GM18508 (cell line): Measurements from ENCODE around the gene SLC22A4.

ENCODE experiments used
- ATAC-seq: cut with Tn5 transposase; IDR thresholded peaks from one replicate; pipeline ENCODE4 v1.9.1; 2021; ENCODE audit warnings: moderate number of reproducible peaks; ENCODE audit not compliant: insufficient read depth, unreplicated experiment

SLC22A4 gene

GRCh38 chr5:132323202-132323601 lies 29.0 kb downstream of the SLC22A4 start:
- ATAC-seq: no peak

GRCh38 chr5:132325691-132326090 lies 31.5 kb downstream of the SLC22A4 start:
- ATAC-seq: no peak

GRCh38 chr5:132327252-132327955 lies 33.2 kb downstream of the SLC22A4 start:
- no peak for ATAC-seq

- ATAC-seq: no peak
Observed at GRCh38 chr5:132334812-132335211, 40.6 kb downstream of the SLC22A4 start.

- ATAC-seq: no peak
Observed at GRCh38 chr5:132335402-132335801, 41.2 kb downstream of the SLC22A4 start.

DNA sequence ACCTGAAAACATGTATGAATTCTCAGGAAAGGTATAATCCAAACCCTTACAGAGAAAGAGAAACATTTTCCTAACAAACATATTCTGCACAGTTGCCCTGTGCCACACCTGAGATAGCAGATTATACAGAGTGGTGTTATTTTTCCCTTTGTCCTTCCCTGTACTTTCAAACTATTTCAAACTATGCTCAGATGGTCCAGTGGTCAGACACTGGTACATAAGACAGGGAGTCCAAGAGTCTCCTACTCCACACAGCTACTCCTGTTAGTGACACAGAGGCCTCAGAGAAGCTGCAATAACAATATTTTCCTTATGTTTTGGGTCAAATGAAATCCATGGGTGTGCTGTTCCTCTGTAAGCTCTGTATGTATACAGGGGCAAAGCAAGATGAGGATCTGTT lies 45.3 kb downstream of the SLC22A4 start:
- ATAC-seq: no peak

DNA sequence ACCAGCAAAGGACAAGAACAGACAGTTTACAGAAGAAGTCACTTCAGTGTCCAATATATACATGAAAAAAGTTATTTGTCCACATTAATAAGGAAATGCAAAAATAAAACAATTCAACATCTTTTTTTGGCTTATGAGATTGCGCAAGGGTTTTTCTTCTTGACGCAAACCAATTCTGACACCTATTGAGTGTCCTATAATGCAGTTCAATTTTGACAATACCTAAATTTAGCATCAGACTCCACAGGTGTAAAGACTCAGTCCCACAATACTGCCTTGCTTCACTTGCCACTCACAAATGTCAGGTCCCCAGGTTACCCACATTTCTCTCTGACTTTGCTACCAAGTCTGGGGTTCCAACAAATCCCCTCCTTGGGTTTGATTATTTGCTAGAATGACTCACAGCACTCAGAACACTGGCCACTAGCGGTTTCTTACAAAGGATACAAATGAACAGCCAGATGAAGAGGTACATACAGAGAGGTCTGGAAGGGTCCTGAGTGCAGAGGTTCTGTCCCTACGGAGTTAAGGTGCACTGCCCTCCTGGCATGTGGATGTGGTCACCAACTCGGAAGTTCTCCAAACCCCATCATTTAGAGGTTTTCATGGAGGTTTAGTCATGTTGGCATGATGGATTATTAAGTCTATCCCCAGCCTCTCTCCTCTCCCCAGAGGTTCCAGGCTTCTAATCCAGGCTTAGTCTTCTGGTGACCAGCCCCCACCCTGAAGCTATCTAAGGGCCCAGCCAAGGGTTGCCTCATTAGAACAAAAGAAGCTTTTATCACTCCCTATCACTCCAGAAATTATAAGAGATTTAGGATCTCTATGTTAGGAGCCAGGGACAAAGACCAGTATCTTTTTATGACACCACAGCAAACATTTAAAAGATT lies 48.3 kb downstream of the SLC22A4 start:
- ATAC-seq: no peak

DNA sequence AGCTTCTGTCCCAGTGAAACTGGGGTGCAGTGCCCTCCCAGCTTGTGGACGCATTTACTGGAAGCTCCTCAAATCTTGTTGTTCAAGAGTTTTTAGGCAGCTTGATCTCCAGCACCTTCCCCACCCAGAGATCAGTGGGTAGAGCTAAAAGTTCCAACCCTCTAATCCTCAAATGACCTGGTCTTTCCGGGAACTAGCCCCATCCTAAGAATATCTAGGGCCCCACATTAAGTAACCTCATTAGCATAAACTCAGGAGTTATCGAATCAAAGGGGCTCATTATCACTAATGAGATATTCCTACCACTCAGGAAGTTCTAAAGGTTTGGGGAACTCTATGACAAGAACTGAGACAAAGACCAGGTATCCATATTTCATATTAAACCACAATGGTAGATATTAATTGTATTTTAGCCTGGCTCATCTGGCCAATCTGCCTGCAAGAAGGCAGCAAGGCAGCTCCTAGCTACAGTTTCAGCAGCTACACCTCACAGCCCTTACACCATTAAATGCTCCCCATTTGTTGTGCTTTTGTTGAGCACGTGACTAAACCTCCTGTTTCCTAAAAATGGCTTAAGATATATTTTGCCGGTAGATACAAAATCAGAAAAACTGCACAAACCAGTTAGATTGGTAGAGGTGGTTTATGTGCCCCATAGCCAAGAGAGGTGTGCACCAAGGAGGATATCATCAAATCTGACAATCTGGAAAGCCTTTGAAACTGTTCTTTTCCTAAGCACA lies 50.8 kb downstream of the SLC22A4 start:
- ATAC-seq: no peak

GRCh38 chr5:132353486-132353995 lies 59.3 kb downstream of the SLC22A4 start:
- no peak for ATAC-seq

DNA sequence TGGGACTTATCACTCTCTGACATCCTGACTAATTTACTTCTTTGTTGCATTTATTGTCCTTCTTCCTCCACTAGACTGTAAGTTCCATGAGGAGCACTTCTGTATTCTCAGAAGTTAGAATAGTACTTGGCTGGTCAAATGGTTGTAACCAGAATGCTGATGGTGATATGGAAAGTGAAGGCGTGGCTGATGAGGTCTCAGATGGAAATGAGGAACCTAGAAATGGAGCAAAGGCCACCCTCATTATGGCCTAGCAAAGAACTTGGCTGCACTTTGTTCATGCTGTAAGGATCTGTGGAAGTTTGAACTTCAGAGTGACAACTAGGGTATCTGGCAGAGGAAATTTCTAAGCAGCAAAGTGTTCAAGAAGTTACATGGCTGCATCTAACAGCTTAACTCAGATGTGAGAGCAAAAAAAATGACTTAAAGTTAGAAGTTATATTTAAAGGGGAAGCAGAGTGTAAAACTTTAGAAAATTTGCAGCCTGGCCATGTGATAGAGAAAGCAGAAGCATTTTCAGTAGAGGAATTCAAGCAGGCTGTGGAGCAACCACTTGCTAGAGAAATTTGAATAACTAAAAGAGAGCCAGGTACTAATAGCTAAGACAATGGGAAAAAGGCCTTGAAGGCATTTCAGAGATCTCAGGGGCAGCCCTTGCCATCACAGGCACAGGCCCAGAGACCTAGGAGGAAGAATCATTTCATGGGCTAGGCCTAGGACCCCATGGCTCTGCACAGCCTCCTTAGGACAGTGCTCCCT lies 60.4 kb downstream of the SLC22A4 start:
- ATAC-seq: no peak

DNA sequence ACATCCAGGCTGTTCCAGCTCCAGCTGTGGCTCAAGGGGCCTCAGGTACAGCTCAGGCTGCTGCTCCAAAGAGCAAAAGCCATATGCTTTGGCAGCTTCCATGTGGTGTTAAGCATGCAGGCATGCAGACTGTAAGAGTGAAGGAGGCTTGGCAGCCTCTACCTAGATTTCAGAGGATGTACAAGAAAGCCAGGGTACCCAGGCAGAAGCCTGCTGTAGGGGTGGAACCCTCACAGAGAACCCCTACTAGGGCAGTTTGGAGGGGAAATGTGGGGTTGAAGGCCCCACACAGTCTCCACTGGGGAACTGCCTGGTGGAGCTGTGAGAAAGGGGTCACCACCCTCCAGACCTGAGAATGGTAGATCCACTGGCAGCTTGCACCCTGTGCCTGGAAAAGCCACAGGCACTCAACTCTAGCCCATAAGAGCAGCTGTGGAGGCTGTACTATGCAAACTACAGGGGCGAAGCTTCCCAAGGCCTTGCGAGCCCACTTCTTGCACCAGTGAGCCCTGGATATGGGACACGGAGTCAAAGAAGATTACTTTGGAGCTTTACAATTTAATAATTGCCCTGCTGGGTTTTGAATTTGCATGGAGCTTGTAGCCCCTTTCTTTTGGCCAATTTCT lies 61.1 kb downstream of the SLC22A4 start:
- no peak for ATAC-seq

- ATAC-seq: no peak
Observed at GRCh38 chr5:132358775-132359174, 64.6 kb downstream of the SLC22A4 start.

DNA sequence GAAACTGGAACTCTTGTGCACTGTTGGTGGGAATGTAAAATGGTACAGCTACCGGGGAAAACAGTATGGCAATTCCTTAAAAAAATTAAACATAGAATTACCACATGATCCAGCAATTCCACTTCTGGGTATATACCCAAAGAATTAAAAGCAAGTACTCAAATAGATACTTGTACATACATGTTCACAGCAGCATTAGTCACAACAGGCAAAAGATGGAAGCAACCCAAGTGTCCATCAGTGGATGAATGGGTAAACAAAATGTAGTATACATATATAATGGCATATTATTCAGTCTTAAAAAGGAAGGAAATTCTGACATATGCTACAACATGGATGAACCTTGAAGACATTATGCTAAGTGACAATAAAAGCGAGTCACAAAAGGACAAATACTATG lies 67.9 kb downstream of the SLC22A4 start:
- no peak for ATAC-seq

DNA sequence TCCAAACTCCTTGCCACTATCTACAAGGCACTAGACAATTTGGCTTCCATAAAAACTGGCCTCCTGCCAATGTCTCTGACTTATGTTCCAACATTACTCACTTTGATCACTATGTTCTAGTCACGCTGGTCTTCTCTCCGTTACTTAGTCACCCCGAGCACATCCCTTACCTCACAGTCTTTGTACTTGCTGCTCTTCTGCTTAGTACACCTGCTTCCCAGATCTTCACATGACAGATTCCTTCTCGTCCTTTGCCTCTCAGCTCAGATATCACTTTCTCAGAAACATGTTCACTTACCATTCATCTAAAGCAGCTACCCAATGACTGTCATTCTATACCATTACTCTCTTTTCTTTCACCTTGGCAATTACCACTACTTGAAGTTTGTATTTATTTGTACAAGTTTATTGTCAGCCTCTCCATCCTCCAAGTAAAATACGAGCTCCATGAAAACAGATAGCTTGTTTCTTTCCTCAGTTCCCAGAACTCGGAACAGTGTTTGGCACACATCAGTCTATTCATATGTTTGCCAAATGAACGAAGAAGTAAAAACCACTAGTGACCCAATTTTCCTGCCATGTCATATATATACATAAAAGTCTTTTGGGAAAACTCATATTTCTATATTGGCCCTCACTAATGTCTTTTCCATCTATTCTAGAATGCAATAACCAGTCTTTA lies 69.4 kb downstream of the SLC22A4 start:
- no peak for ATAC-seq

- no peak for ATAC-seq
Observed at GRCh38 chr5:132364319-132364718, 70.1 kb downstream of the SLC22A4 start.

DNA sequence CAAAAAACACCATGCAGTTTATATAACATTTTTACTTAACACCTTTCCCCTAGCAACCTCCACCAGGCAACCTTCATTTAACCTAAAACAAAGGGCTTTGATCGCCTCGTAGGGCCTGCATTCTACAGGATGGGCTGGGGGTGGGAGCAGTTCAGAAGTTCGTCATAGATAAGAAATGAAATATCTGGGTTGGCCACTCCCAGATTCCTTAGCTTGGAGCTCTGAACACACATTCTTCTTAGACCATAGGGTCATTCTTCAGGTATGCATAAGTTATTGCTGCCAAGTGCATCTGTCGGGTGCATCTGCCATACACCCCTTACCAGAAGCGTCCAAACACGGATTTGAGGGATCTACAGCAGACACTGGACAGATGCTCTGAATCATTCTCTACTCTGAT lies 71.0 kb downstream of the SLC22A4 start:
- no peak for ATAC-seq

DNA sequence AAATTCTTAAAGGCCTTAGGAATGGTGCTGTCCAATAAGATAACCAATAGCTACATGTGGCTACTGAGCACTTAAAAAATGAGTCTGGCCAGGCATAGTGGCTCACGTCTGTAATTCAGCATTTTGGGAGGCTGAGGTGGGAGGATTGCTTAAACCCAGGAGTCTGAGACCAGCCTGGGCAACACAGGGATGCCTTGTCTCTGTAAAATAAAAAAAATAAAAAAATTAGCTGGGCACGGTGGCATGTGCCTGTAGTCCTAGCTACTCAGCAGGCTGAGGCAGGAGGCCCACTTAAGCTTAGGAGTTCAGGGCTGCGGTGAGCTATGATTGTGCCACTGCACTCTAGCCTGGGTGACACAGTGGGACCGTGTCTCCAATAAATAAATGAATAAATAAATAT lies 74.0 kb downstream of the SLC22A4 start:
- no peak for ATAC-seq

GRCh38 chr5:132369007-132369473 lies 74.8 kb downstream of the SLC22A4 start:
- ATAC-seq: peak; percentile 17
